ENCODE measurements around the gene GSG1L.

GRCh38 chr16:28081391-28081968 lies 18.0 kb upstream of the GSG1L start:
- TF ChIP-seq, protein P1, sequence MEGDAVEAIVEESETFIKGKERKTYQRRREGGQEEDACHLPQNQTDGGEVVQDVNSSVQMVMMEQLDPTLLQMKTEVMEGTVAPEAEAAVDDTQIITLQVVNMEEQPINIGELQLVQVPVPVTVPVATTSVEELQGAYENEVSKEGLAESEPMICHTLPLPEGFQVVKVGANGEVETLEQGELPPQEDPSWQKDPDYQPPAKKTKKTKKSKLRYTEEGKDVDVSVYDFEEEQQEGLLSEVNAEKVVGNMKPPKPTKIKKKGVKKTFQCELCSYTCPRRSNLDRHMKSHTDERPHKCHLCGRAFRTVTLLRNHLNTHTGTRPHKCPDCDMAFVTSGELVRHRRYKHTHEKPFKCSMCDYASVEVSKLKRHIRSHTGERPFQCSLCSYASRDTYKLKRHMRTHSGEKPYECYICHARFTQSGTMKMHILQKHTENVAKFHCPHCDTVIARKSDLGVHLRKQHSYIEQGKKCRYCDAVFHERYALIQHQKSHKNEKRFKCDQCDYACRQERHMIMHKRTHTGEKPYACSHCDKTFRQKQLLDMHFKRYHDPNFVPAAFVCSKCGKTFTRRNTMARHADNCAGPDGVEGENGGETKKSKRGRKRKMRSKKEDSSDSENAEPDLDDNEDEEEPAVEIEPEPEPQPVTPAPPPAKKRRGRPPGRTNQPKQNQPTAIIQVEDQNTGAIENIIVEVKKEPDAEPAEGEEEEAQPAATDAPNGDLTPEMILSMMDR (optimal IDR thresholded peaks at IDR 0.05 in 1 of 3, IDR thresholded peaks at IDR 0.05 in 1 of 3, conservative IDR thresholded peaks at IDR 0.05 in 1 of 3; ENCODE audit: extremely low read depth in 1 of 3, insufficient read depth in 2 of 3, low read length in 3 of 3): no peak
- no peak for TF ChIP-seq EZH2 (IDR thresholded peaks at IDR 0.05; ENCODE audit: low read length)

All from keratinocyte (primary cell).